C4-2B (cell line): ENCODE data around the gene NLK.

ENCODE experiments used
- CTCF ChIP-seq: fragments of 450-650 bp; conservative IDR thresholded peaks from 2 replicates; pipeline ENCODE4 v1.5.1; 2017; ENCODE audit warnings: mild to moderate bottlenecking
- ZFX ChIP-seq: fragments of 450-650 bp; IDR thresholded peaks from 2 replicates; pipeline ENCODE4 v1.6.1; 2017

GRCh38 chr17:28178800-28179199 is 136.3 kb downstream of the NLK start:
- TF ChIP-seq CTCF (no peak), ZFX (no peak)
